ENCODE results near the gene TESK2. TPM values are rescaled to one million over a fixed set of nuclear protein-coding genes. Genes with fewer than 3 reads are reported as not detected.
"Not testable (repeated sequence)": the region's sequence is repeated elsewhere in the genome, so short reads cannot be mapped to it uniquely, and the experiment has no call there.

The TESK2 gene
- total RNA-seq, 1 donor from 2014 or later = 2.8 TPM

GRCh38 chr1:45421935-45422334 is 69.0 kb downstream of the TESK2 start:
- no peak for DNase-seq (ENCODE audit: low spot score)

- DNase-seq (ENCODE audit: low spot score) = no peak
Observed at GRCh38 chr1:45414746-45415145, 76.2 kb downstream of the TESK2 start.

- no peak for DNase-seq (ENCODE audit: low spot score)
Observed at GRCh38 chr1:45412899-45413298, 78.1 kb downstream of the TESK2 start.

- DNase-seq (ENCODE audit: low spot score) = no peak
Observed at GRCh38 chr1:45411510-45411899, 79.5 kb downstream of the TESK2 start.

GRCh38 chr1:45410850-45411509 is 80.0 kb downstream of the TESK2 start:
- no peak for DNase-seq (ENCODE audit: low spot score)

- no peak for DNase-seq (ENCODE audit: low spot score)
Observed at GRCh38 chr1:45409276-45409675, 81.7 kb downstream of the TESK2 start.

- DNase-seq (ENCODE audit: low spot score) = no peak
Observed at GRCh38 chr1:45407629-45408287, 83.2 kb downstream of the TESK2 start.

- DNase-seq (ENCODE audit: low spot score) = no peak
Observed at GRCh38 chr1:45405636-45406035, 85.3 kb downstream of the TESK2 start.

GRCh38 chr1:45403718-45404117 is 87.2 kb downstream of the TESK2 start:
- no peak for DNase-seq (ENCODE audit: low spot score)

- no peak for DNase-seq (ENCODE audit: low spot score)
Observed at GRCh38 chr1:45403298-45403697, 87.7 kb downstream of the TESK2 start.

- no peak for DNase-seq (ENCODE audit: low spot score)
Observed at GRCh38 chr1:45401524-45401923, 89.4 kb downstream of the TESK2 start.

- no peak for DNase-seq (ENCODE audit: low spot score)
Observed at GRCh38 chr1:45400049-45400448, 90.9 kb downstream of the TESK2 start.

GRCh38 chr1:45397285-45397684 is 93.7 kb downstream of the TESK2 start:
- DNase-seq (ENCODE audit: low spot score) = no peak

- no peak for DNase-seq (ENCODE audit: low spot score)
Observed at GRCh38 chr1:45395582-45395981, 95.4 kb downstream of the TESK2 start.

- no peak for DNase-seq (ENCODE audit: low spot score)
Observed at GRCh38 chr1:45395051-45395450, 95.9 kb downstream of the TESK2 start.

GRCh38 chr1:45394342-45394741 is 96.6 kb downstream of the TESK2 start:
- DNase-seq (ENCODE audit: low spot score) = no peak

- DNase-seq (ENCODE audit: low spot score) = no peak
Observed at GRCh38 chr1:45393718-45394302, 97.2 kb downstream of the TESK2 start.

- DNase-seq (ENCODE audit: low spot score) = no peak
Observed at GRCh38 chr1:45386219-45386618, 104.7 kb downstream of the TESK2 start.

- no peak for DNase-seq (ENCODE audit: low spot score)
Observed at GRCh38 chr1:45385302-45385701, 105.7 kb downstream of the TESK2 start.

GRCh38 chr1:45384213-45384612 is 106.8 kb downstream of the TESK2 start:
- DNase-seq (ENCODE audit: low spot score) = not testable (repeated sequence)

GRCh38 chr1:45383191-45383590 is 107.8 kb downstream of the TESK2 start:
- DNase-seq (ENCODE audit: low spot score) = no peak

GRCh38 chr1:45381243-45381642 is 109.7 kb downstream of the TESK2 start:
- no peak for DNase-seq (ENCODE audit: low spot score)

GRCh38 chr1:45380730-45381129 is 110.2 kb downstream of the TESK2 start:
- no peak for DNase-seq (ENCODE audit: low spot score)
